GM21717 (cell line): ENCODE measurements around the gene PAPSS2.

Source experiments
- ATAC-seq: cut with Tn5 transposase; IDR thresholded peaks from one replicate; pipeline ENCODE4 v1.9.1; 2021; ENCODE audit warnings: mild to moderate bottlenecking, moderate library complexity; ENCODE audit not compliant: unreplicated experiment

The PAPSS2 gene

DNA sequence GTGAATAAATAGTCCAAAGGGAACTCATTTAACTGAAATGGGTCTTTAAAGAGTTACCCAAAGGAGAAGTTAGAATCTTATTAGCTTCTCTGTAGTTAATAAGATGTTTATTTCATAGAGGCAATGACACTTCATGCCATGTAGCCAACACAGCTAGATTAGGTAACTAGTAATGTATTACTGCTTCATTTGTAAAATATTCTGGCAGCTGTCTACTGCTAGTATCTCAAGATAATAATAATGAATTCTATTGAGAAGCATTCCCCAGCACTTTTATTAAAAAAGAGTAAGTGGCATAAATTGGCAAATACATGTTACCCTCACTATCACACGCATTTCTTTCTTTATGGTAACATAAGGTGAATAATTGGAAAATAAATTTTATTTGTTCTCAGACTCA, 10.1 kb downstream of the PAPSS2 start:
- no peak for ATAC-seq

DNA sequence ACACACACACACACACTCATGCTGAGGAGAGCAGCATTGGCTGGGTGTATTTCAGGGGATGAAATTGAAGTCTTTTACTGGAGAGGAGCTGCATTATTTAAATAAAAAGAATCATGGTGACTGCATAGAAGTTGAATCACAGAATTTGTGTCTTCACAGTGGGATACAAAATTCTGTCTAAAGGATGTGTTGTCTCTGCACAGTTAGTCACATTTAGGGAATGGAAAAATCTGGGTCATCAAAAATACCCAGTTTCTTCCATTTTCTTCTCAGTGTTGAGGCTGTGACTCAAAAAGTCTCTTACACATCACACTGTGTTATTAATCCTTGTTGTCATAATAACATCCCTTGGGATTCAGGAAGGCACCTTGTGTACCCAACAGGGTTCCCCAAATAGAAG, 10.9 kb downstream of the PAPSS2 start:
- ATAC-seq = no peak

DNA sequence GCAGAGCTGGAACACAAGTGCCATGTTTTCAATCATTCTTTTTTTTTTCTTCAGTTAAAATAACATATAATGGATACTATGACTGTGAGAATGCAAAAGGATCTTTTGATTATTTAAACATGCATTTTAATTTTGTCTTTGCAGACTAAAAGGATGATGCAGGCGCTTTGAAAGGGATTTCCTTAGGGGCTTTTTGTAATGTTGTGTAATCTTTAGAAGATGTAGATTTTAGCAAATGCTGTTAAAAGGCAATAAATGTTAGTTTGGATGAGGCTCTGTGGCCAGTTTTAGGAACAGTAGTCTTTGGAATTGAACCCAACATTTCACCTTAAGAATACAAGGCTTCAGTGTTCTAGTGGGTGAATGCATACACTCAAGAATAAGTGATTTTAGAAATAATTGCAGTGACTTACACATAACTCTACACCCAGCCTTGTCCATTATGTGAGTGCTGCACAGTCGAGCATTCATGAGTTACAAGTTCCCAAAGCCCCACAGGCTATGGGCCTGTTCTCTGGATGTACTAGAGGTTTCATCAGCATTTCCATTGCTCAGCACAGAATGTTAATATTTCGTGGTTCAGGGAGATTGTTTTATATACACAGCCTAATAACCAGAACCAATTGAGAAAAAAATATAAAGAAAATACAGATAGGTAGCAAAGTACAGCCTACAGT, 11.6 kb downstream of the PAPSS2 start:
- ATAC-seq = no peak

DNA sequence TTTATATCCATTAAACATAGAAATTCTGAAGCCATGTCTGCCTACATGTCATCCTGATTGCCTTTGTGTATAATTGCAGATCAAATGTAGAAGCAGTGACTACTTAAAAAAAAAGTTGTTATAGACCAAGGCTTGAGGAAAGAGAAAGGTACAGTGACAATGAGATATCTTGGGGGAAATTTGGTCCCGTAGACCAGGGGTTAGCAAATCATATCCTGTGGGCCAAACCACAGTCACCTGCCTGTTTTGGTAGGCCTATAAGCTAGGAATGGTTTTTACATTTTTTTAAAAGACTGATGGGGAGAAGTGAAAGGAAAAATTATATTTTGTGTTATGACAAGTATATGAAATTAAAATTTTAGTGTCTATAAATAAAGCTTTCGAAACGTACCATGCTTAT, 12.9 kb downstream of the PAPSS2 start:
- ATAC-seq = no peak

DNA sequence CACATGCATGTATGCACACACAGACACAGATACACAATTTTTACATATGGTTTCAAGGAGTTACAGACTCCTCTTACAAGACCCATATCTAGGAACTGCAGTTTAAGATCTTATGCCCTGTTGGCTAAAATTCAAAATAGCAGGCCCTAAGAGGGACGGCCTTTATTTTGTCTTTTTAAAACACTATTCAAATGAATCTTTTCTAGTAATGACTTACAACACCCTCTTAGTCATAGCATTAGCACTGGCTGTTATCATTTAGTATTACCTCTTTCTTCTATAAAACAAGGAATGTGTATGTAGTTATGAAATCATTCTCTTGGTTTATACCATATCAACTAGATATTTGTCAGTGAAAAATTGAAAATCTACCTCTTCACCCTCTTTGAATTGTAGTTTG, 15.3 kb downstream of the PAPSS2 start:
- no peak for ATAC-seq

DNA sequence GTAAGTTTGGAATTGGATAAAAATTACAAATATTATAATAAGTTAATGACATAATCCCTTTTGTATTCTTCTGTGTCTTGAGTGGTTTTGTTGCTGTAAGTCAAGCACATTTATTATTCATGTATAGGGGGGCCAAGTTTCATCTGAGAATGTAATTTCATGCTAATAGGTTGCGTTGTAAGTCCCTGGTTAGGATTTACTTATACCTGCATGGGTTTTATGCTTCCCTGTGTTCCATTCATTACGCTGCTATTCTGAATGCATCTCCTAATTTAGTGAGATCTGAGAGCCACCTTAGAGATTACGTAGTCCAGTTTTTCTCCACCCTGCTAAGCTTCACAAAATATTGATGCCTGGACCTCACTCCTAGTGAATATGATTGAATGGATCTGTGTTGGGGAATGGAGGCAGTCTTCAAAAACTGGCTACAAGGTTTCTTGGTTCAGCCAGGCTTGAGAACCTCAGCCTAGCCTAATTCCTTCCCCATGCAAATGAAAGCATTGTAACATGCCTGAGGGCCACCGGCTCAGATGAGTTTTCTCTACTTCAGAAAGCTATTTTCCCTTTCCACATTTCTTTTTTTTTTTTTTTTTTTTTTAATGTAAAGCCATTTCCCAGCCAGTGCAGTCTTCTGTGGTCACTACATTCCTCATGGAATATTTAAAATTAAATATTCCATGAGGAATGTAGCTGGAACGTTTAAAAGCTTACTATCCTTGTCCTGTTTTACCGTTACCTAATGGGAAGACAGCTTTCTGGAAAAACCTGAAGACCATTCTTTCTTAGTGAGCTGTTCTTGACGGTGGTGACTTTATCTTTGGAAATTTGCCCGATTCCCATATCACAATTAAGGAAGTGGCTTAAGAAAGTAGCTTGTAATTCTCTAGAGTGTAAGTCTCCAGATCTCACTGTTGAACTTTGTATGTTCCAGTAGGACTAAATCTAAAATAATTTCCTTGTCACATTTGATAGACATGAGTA, 16.0 kb downstream of the PAPSS2 start:
- no peak for ATAC-seq

DNA sequence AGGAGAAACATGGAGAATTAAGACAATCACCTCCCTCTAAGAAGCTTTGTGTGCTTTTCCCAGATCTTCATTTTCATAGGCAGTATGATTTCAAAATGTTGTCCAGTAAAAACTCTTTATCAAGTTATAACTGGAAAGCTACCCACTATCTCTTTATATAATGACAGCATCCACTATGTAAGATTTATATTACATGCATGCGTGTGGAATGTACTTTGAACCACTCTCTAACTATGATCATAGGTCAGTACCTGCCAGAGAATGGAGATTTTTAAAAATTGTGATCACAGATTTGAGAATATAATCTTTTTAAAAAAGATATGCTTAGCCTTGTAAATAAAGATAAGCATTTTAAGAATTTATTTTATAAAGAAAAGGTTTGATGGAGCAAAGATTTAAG, 17.9 kb downstream of the PAPSS2 start:
- ATAC-seq = no peak

DNA sequence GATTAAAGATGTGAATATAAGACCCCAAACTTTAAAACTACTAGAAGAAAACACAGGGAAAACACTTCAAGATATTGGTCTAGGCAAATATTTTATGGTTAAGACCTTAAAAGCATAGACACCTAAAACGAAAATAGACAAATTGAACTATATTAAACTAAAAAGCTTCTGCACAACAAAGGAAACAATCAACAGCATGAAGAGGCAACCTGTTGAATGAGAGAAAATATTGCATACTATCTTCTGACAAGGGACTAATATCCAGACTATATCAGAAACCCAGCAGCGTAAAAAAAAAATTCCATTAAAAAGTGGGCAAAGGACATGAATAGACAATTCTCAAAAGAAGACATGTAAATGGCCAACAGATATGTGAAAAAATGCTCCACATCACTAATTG, 18.6 kb downstream of the PAPSS2 start:
- no peak for ATAC-seq

DNA sequence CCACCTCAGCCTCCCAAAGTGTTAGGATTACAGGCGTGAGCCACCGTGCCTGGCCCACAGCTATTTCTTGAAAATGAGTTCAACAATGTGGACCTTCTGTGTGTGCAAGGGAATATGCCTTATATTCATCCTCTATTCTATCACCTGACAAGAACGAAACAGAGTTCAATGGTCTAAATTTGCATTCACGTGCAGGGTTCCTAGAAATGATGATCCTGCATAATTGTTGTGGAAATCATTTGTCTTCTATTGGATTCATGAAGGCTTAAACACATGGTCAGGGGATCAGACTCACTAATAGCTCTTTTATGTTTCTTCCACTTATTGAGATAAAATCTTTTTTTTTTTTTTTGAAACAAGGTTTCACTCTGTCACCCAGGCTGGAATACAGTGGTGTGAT, 23.7 kb downstream of the PAPSS2 start:
- no peak for ATAC-seq

DNA sequence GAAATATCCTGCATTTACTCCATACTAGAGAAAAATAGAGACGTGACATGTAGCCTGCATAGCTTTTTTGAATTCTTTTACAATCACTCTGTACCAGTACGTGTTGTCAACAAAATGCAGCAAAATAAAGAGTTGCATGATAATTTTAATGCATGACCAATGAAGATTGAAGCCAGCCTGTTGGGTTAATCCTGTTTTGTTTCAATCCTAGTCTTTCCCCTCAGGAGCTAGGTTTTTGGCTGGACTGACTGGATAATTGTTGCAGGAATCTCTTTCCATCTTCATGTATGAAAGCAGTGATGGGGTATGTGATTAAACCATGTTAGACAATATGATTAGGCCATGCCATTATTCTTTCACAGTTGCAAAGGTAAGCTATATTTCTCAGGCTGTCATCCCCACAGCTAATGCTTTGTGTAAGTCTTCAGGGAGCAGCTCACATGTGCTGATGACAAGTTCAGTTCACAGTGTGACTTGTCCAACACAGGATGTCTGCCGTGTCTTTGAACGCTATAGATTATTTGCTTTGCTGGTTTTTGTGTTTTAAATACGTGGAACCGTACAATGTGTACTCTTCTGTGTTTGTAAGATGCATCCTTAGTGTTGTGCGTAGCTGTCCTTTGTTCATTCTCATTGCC, 24.4 kb downstream of the PAPSS2 start:
- ATAC-seq = no peak

DNA sequence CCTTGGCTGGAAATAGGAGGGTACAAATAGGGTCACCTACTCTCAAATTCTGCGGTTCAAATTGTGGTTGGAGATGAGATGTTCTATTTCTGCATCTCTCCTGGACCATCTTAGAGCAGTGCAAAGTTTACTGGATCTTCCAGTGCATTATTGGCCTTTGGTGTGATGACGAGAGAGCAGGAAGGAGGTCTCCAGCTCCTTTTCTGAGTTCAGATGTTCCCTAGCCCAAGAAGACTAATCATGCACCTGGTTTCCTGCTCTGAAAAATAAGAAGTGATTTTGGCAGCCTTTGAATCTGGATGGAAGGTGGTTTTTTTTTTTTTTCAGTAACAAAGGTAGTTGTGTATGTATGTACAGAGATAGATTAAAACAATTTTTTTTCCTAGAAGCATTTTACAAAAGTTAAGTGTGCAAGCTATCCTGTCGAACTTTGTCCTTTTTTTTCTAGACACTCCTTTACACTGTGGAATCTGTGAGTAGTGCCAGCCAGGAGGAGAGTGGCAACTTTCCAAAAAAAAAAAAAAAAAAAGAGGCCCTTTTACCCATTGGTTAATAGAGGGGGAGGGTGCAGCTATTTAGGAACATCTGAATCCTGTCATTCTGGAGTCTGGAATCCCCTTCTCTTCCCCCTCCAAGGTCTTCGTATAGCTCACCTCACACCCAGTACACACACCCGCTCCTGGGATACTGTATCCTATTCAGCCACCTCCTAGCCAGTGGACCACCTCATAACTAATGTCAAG, 26.3 kb downstream of the PAPSS2 start:
- no peak for ATAC-seq

DNA sequence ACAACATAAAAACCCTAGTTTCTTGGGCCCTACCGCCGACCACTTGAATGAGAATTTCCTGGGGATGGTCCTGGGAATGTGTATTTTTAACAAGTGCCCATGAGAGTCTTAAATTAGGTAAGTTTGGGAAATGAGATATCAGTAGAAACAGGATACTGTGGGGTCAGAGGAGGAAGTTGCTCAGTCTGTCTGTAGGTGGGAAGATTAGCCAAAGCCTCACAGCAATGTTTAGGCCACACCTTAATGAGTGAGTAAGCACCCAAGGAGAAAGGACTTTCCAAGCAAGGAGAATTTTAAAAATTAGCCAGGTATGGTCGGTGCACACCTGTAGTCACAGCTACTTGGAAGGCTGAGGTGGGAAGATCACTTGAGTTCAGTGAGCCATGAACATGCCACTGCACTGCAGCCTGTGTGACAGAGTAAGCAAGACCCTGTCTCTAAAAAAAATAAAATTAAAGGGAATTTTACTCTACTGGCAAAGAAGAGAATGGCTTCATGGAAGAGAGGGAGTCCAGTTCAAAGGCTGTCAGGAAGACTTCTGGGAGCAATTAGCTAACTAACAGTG, 31.9 kb downstream of the PAPSS2 start:
- ATAC-seq = no peak

DNA sequence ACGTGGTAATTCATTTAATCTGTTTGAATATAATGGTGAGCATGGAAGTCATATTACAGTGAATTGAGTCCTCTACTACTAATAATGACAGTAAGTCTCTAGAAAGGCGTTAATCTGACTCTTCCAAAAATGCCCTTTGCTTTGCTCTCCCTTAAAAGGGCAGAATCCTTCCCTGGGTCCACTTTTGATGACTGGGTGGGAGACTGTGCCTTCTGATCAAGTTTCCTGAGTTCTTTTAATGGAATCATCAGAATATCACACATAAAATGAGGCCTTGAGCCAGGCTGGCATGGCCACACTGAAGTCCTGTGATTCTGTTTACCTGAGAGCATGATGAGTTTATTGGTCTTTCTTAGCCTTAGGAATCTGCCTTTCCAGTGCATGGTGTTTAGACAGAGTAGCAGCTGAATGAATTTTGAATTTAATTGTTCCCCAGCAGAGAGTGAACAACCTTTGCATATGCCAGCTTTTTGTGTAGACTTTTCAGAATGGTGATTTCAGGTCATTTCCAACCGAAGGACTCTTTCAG, 33.3 kb downstream of the PAPSS2 start:
- ATAC-seq = no peak

DNA sequence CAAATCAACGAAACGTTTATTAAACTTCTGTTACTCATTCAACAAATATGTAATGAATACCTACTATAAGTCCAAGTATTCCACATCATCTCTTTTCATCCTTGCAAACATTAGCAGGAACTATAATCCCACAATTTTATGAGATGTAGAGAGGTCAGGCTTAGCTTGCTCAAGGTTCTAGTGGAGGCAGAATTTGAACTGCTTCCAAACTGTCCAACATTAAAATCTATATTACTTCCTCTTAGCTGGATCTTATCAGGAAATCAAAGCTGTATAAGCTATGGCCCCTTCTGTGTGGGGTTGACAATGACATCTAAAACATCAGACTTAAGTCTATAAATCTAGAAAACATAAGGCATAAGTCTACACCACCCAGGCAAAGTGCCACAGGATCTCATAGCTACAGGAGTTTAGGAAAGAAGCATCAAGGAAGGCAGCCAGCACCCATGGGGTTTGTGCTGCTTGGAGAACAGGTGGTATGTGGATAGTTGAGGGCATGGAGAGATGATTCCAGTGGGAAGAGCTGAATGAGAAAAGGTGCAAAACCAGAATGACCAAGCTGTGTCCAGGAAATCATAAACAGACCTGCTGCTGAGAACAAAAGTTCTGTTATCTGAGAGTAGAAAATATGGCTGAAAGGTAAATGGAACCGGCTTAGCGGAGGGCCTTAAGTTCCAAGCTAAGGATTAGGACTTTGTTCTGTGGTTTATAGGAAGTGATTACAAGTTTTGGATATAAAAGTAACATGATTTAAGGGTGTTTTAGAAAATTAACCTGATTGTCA, 34.5 kb downstream of the PAPSS2 start:
- no peak for ATAC-seq

DNA sequence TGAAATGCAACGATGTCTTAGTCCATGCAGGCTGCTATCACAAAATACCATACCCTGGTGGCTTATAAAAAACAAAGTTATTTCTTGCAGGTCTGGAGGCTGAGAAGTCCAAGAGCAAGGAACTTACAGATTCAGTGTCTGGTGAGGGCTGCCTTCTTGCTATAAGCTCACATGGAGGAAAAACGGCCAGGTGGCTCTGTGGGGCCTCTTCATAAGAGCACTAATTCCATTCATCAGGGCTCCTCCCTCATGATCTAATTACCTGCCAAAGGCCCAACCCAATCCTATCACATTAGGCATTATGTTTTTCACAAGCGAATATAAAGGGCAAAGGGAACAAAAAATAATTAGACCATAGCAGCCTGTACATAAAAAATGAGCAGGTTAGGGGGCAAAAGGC, 35.4 kb downstream of the PAPSS2 start:
- ATAC-seq = no peak

DNA sequence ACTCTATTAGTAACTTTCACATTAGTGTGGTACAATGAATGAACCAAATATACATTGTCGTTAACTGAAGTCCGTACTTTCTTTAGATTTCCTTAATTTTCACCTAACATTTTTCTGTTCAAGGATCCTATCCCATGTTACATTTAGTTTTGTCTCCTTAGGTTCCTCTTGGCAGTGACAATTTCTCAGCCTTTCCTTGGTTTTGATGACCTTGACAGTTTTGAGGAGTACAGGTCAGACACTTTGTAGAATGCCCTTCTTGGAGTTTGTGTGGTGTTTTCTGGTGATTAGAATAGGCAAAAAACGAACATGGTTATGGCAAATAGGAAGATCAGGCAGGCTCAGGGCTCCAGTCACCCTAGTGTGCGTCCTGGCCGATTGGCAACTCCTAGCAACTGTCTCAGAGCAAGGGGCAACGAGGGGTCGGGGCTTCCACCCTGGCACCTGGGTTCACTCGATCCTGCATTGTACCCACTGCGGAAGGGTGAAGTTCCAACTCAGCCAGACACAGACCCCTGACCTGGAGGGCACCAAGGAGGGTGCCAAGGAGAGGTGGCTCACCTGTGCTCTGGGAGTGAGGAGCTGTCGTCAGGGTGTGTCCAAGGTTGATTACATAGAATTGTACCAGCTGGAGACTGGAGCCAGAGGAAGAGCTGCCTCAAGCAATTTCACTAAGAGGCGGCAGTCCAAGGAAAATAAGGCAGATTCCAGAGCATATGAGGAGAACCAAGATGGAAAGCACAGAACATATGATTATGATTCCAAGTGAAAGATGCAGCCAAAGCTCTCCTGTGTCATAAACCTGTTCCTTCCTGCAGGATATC, 37.5 kb downstream of the PAPSS2 start:
- no peak for ATAC-seq

DNA sequence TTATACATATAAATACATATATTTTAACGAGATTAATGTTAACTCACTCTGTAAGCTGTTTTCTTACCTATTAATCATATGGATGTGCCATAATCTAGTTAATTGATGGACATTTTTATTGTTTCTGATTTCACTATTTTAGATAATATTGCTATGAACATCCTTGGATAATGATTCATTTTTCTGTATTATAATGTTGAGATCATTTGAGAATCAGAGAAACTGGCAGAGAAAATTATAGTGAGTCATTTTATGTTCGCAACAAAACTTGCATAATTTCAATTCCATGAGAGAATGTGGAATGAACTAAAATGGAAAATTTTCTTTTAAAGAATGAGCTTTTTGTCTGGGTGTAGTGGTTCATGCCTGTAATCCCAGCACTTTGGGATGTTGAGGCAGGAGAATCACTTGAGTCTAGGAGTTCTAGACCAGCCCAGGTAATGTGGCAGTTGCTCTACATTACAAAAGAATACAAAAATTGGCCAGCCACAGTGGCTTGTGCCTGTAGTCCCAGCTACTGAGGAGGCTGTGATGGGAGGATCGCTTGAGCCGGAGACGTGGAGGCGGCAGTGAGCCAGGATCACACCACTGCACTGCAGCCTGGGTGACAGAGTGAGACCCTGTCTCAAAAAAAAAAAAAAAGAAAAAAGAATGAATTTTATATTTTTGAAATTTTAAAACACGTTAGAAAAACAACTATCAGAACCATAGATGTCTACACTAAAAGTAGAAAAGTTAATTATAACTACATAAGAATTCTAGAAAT, 40.5 kb downstream of the PAPSS2 start:
- no peak for ATAC-seq
